Gastroesophageal sphincter (tissue), 4 donors: ENCODE results near the gene IFT81. TPM values are rescaled to one million over a fixed set of nuclear protein-coding genes. Genes with fewer than 3 reads are reported as not detected.
"Not testable (repeated sequence)": the region's sequence is repeated elsewhere in the genome, so short reads cannot be mapped to it uniquely, and the experiment has no call there.

ENCODE experiments used
- ATAC-seq: fragments of 150-250 bp; one replicate; pipeline ENCODE4 v1.9.1; 2016; ENCODE audit warnings: mild to moderate bottlenecking, moderate library complexity
- H3K27ac ChIP-seq, 4 donors: fragments of 200-600 bp; sonication (generic) in 3 of 4; 1 replicate in 3 of 4; 2 replicates in 1 of 4; pipeline ENCODE4 v1.5.1; 2016 to 2019
- H3K27me3 ChIP-seq: fragments of 200-600 bp; sonication (generic); one replicate; pipeline ENCODE4 v1.5.1; 2019
- H3K36me3 ChIP-seq, 2 donors: fragments of 200-600 bp; sonication (generic); one replicate each; pipeline ENCODE4 v1.5.1; 2019; ENCODE audit warnings: control low read depth in 1 of 2
- H3K4me1 ChIP-seq, 3 donors: fragments of 200-600 bp; sonication (generic); 1 replicate in 2 of 3; 2 replicates in 1 of 3; pipeline ENCODE4 v1.5.1; 2016 to 2019; ENCODE audit warnings: control low read depth in 2 of 3
- H3K4me3 ChIP-seq, 2 donors: fragments of 200-600 bp; sonication (generic); one replicate each; pipeline ENCODE4 v1.5.1; 2019; ENCODE audit warnings: mild to moderate bottlenecking in 1 of 2, moderate library complexity in 1 of 2
- H3K9me3 ChIP-seq, 3 donors: fragments of 200-600 bp; sonication (generic); one replicate each; pipeline ENCODE4 v1.5.1; 2017 to 2019; ENCODE audit warnings: control low read depth in 2 of 3
- CTCF ChIP-seq, 4 experiments: fragments of 200-600 bp in 2 of 4; fragments of 450-650 bp in 2 of 4; sonication (generic) in 1 of 4; IDR thresholded peaks; one replicate each; pipeline ENCODE4 v1.5.1; 2017 to 2019; ENCODE audit warnings: antibody characterized with exemption in 4 of 4, mild to moderate bottlenecking in 2 of 4, moderate library complexity in 2 of 4
- EP300 ChIP-seq: sonication (generic); formaldehyde crosslinking; IDR thresholded peaks from one replicate; pipeline ENCODE4 v1.6.1; 2017; ENCODE audit warnings: antibody characterized with exemption, mild to moderate bottlenecking
- POLR2A ChIP-seq, 2 donors: fragments of 450-650 bp; IDR thresholded peaks; one replicate each; pipeline ENCODE4 v1.6.1; 2017; ENCODE audit warnings: antibody characterized with exemption in 2 of 2, mild to moderate bottlenecking in 2 of 2, moderate library complexity in 1 of 2
- POLR2AphosphoS5 ChIP-seq: sonication (generic); formaldehyde crosslinking; IDR thresholded peaks from one replicate; pipeline ENCODE4 v1.6.1; 2017; ENCODE audit warnings: antibody characterized with exemption
- WGBS, 2 donors: methylation state at CpG; one replicate each; pipeline ENCODE4 v1.1.5; 2018; ENCODE audit warnings: low coverage in 1 of 2; 5-methylcytosine and 5-hydroxymethylcytosine counted together
- total RNA-seq, 4 donors: library from RNA; depleted of rRNA; stranded (reverse); fragments of >200 nt; gene quantifications; one replicate each; pipeline ENCODE4 v1.1.0, GENCODE V29; 2016

The IFT81 gene
- total RNA-seq, 4 donors from 2014 or later = 16.0 to 40.0 (median 20.7) TPM

- Histone ChIP-seq H3K27me3 (no peaks in the 10 kb centered on the region), H3K4me1 (peaks cover 0 to 16% (median 0%) of the 10 kb centered on the region in 3 donors), H3K9me3 (no peaks in the 10 kb centered on the region), H3K36me3 (no peaks in the 10 kb centered on the region), H3K27ac (no peak overlapping the region), H3K4me3 (no peak overlapping the region)
- no peak for ATAC-seq
- TF ChIP-seq EP300 (no peak), CTCF (IDR thresholded peaks at IDR 0.05) (no peak), POLR2AphosphoS5 (no peak), POLR2A (IDR thresholded peaks at IDR 0.05) (no peak)
- 87 to 89% methylated on average over 3 to 7 of the region's 7 CpGs for WGBS, 2 donors
These were observed 43.7 kb upstream of the IFT81 start for GRCh38 chr12:110080410-110080809.

- no peaks in the 10 kb centered on the region for H3K27me3 ChIP-seq
- no peak for ATAC-seq
- peaks cover 0 to 11% (median 0%) of the 10 kb centered on the region in 3 donors for H3K4me1 ChIP-seq
- no peak overlapping the region for H3K27ac ChIP-seq
- H3K36me3 ChIP-seq = no peaks in the 10 kb centered on the region
- H3K9me3 ChIP-seq = no peaks in the 10 kb centered on the region
- 20 to 51% methylated on average over 1 to 4 of the region's 4 CpGs for WGBS, 2 donors
- no peak overlapping the region for H3K4me3 ChIP-seq
- TF ChIP-seq CTCF (IDR thresholded peaks at IDR 0.05) (no peak), POLR2A (IDR thresholded peaks at IDR 0.05) (no peak), EP300 (no peak), POLR2AphosphoS5 (no peak)
These were observed 39.7 kb upstream of the IFT81 start for GRCh38 chr12:110084314-110085015.

- not testable (repeated sequence) for H3K4me3 ChIP-seq, H3K9me3 ChIP-seq, ATAC-seq, H3K4me1 ChIP-seq, H3K27ac ChIP-seq, H3K36me3 ChIP-seq, H3K27me3 ChIP-seq
- 77 to 91% methylated on average over 5 to 6 of the region's 6 CpGs for WGBS, 2 donors
These were observed 35.9 kb upstream of the IFT81 start for GRCh38 chr12:110088216-110088615.

- no peak overlapping the region for H3K4me3 ChIP-seq
- WGBS, 2 donors = 86 to 98% methylated on average over 5 of the region's 5 CpGs
- no peaks in the 10 kb centered on the region for H3K9me3 ChIP-seq
- no peak overlapping the region for H3K27ac ChIP-seq
- peaks cover 5% of the 10 kb centered on the region for H3K27me3 ChIP-seq
- TF ChIP-seq EP300 = no peak
- no peaks in the 10 kb centered on the region for H3K36me3 ChIP-seq
- no peak for ATAC-seq
- no peaks in the 10 kb centered on the region for H3K4me1 ChIP-seq
These were observed 35.2 kb upstream of the IFT81 start for GRCh38 chr12:110088936-110089335.

GRCh38 chr12:110090266-110091135 is 33.7 kb upstream of the IFT81 start:
- no peak for ATAC-seq
- Histone ChIP-seq H3K4me3 (no peak overlapping the region), H3K27ac (no peak overlapping the region), H3K9me3 (no peaks in the 10 kb centered on the region), H3K4me1 (no peaks in the 10 kb centered on the region), H3K27me3 (peaks cover 5% of the 10 kb centered on the region), H3K36me3 (no peaks in the 10 kb centered on the region)
- TF ChIP-seq POLR2A (IDR thresholded peaks at IDR 0.05) (no peak), EP300 (no peak), CTCF (IDR thresholded peaks at IDR 0.05) (no peak), POLR2AphosphoS5 (no peak)
- WGBS, 2 donors = 40 to 70% methylated on average over 1 to 3 of the region's 8 CpGs
